Measurements from ENCODE around the gene EXOC3L1. TPM values are rescaled to one million over a fixed set of nuclear protein-coding genes. Genes with fewer than 3 reads are reported as not detected.

EXOC3L1 gene
- polyA plus RNA-seq, 1 experiment = not detected

- H3K27me3 ChIP-seq (ENCODE audit: control insufficient read depth, insufficient read depth, low read length) = peaks cover 16% of the 10 kb centered on the region
- H3K36me3 ChIP-seq (ENCODE audit: control insufficient read depth, insufficient read depth, low read length) = no peaks in the 10 kb centered on the region
- no peak for DNase-seq (ENCODE audit: low read depth)
- TF ChIP-seq, protein P1, sequence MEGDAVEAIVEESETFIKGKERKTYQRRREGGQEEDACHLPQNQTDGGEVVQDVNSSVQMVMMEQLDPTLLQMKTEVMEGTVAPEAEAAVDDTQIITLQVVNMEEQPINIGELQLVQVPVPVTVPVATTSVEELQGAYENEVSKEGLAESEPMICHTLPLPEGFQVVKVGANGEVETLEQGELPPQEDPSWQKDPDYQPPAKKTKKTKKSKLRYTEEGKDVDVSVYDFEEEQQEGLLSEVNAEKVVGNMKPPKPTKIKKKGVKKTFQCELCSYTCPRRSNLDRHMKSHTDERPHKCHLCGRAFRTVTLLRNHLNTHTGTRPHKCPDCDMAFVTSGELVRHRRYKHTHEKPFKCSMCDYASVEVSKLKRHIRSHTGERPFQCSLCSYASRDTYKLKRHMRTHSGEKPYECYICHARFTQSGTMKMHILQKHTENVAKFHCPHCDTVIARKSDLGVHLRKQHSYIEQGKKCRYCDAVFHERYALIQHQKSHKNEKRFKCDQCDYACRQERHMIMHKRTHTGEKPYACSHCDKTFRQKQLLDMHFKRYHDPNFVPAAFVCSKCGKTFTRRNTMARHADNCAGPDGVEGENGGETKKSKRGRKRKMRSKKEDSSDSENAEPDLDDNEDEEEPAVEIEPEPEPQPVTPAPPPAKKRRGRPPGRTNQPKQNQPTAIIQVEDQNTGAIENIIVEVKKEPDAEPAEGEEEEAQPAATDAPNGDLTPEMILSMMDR (IDR thresholded peaks at IDR 0.05; ENCODE audit: insufficient read depth, low read depth, low read length) = no peak
- ChIA-PET CTCF (interaction anchor here (1.3 to 7.1 kb wide), 4 partner anchors 8 to 477 kb away, joined by 3 to 36 read pairs (median 8); partner anchors contain the start of gene NOL3), POLR2A (interaction anchor here (1.3 kb wide), 1 partner anchor 9 kb away, joined by 3 read pairs; the partner anchor contains the start of gene NOL3)
- no peak overlapping the region for H3K4me3 ChIP-seq (ENCODE audit: low read depth, low read length)
These were observed 28.3 kb downstream of the EXOC3L1 start for GRCh38 chr16:67161595-67162058.

DNA sequence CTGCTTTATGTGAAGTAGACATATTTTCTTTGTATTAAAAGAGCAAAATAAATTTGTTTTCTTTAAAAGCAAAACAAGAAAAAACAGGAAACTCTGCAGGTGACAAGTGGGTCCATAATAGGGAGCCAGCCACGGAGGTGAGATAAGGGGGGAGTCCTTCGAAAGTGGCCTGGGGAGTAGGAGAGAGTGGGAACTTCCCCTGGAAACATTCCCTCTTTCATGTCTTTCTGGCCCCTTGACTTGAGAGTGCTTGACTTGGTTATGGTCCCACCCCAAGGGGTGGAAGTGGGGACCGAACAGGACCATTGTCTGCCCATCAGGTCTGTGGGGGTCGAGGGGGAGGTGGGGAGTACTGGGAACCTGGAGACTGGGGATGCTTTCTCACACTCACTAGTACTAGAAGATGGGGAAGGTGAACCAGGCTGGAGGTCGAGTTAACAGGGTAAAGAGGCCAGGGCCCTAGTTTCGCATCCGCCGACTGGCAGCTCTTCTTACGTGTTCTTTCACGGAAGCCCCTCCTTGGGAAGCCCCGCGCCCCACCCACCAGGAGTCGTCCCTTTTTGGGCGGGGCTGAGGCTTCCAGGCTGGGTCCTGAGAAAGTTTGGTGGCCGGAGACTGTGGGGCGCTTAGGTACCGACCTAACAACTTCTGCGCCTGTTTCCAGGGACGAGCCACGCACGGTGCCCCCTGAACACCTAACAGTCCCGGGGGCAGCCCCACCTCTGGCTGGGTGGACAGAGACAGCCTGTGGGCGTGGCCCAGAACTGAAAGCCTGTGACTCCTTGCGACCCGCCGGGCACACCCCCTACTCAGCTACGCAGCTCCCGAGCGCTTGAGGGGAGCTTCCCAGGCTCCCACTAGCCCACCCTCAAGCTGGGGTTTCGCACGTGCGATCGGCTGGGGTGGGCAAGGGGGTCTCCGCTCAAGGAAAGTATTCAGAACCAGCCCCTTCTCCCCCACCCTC is 31.0 kb downstream of the EXOC3L1 start:
- DNase-seq (ENCODE audit: low read depth) = no peak
- peaks cover 2% of the 10 kb centered on the region for H3K27me3 ChIP-seq (ENCODE audit: control insufficient read depth, insufficient read depth, low read length)
- H3K4me3 ChIP-seq (ENCODE audit: low read depth, low read length) = peak overlapping the region; percentile 96
- TF ChIP-seq, protein P1 (IDR thresholded peaks at IDR 0.05; ENCODE audit: insufficient read depth, low read depth, low read length) = no peak
- 0 out of 2 replicates have a peak, but pooled peaks cover 1% of the 10 kb centered on the region for H3K36me3 ChIP-seq (ENCODE audit: control insufficient read depth, insufficient read depth, low read length)
- ChIA-PET CTCF (interaction anchor here (1.1 to 7.1 kb wide), 10 partner anchors 10 to 264 kb away, joined by 3 to 118 read pairs (median 4); no protein-coding TSS in a partner anchor), POLR2A (no interaction called here)

GRCh38 chr16:67157892-67158635 is 31.9 kb downstream of the EXOC3L1 start:
- POLR2A ChIA-PET = no interaction called here
- no peaks in the 10 kb centered on the region; the same call in 1 of the 2 replicates for H3K27me3 ChIP-seq (ENCODE audit: control insufficient read depth, insufficient read depth, low read length)
- DNase-seq (ENCODE audit: low read depth) = no peak

GRCh38 chr16:67157106-67157748 is 32.7 kb downstream of the EXOC3L1 start:
- no peak for DNase-seq (ENCODE audit: low read depth)
- no peak overlapping the region for H3K4me3 ChIP-seq (ENCODE audit: low read depth, low read length)
- ChIA-PET CTCF (interaction anchor here (0.6 to 5.7 kb wide), 11 partner anchors 18 to 272 kb away, joined by 3 to 118 read pairs (median 4); no protein-coding TSS in a partner anchor), POLR2A (interaction anchor here (0.6 kb wide), 1 partner anchor 17 kb away, joined by 3 read pairs; no protein-coding TSS in a partner anchor)
- H3K36me3 ChIP-seq (ENCODE audit: control insufficient read depth, insufficient read depth, low read length) = 0 out of 2 replicates have a peak, but pooled peaks cover 1% of the 10 kb centered on the region
- TF ChIP-seq, protein P1 (IDR thresholded peaks at IDR 0.05; ENCODE audit: insufficient read depth, low read depth, low read length) = no peak
- H3K27me3 ChIP-seq (ENCODE audit: control insufficient read depth, insufficient read depth, low read length) = no peaks in the 10 kb centered on the region

More at GRCh38 chr16:67157892-67158635, 31.9 kb downstream of the EXOC3L1 start:
- TF ChIP-seq, protein P1 (IDR thresholded peaks at IDR 0.05; ENCODE audit: insufficient read depth, low read depth, low read length) = no peak
- Histone ChIP-seq H3K4me3 (ENCODE audit: low read depth, low read length) (no peak overlapping the region), H3K36me3 (ENCODE audit: control insufficient read depth, insufficient read depth, low read length) (0 out of 2 replicates have a peak, but pooled peaks cover 1% of the 10 kb centered on the region)
- CTCF ChIA-PET = interaction anchor here (0.6 to 5.7 kb wide), 9 partner anchors 26 to 273 kb away, joined by 3 to 118 read pairs (median 4); no protein-coding TSS in a partner anchor
